ENCODE data around the gene CRYBG1. TPM values are rescaled to one million over a fixed set of nuclear protein-coding genes. Genes with fewer than 3 reads are reported as not detected.

Gene CRYBG1
- total RNA-seq, 1 experiment from 2014 or later = 5.7 TPM

DNA sequence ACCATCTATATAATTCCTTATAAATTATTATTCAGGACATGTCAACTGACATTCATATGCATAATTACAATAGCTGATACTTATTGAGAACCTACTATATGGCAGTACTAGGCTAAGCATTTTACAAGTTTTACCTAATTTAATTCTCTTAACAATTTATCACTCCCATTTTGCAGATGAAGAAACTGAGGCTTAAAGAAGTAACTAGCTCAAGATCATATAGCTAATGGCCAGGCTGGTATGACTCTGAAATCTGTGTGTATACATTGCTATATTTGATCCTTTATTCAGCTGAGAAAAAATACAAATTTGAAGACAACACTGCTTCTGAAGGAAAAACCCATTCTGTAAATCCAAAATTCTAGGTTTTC is 85.0 kb downstream of the CRYBG1 start:
- H3K4me2 ChIP-seq (ENCODE audit: insufficient read depth, insufficient read length, low read length) = no peak overlapping the region
- H3K56ac ChIP-seq (ENCODE audit: insufficient read length, low read depth, low read length) = no peak overlapping the region
- no peak overlapping the region for H3K27ac ChIP-seq (ENCODE audit: insufficient read length, low read depth, low read length)
- no peak overlapping the region for H3K23ac ChIP-seq (ENCODE audit: insufficient read length, low read depth, low read length)
- H2BK20ac ChIP-seq (ENCODE audit: low read depth, low read length, poor library complexity, severe bottlenecking) = no peak overlapping the region
- no peaks in the 10 kb centered on the region for H3K27me3 ChIP-seq (ENCODE audit: insufficient read depth, low read length)
- no peaks in the 10 kb centered on the region for H4K20me1 ChIP-seq (ENCODE audit: control insufficient read depth, insufficient read depth, insufficient read length)
- no peaks in the 10 kb centered on the region for H3K9me3 Mint-ChIP-seq
- H3K79me2 ChIP-seq (ENCODE audit: insufficient read depth, low read length) = no peaks in the 10 kb centered on the region
- H3K9ac ChIP-seq (ENCODE audit: extremely low read depth, insufficient read length, low read length) = no peak overlapping the region
- no peaks in the 10 kb centered on the region for H3K36me3 Mint-ChIP-seq (ENCODE audit: insufficient read depth in 1 of 3, low read depth in 3 of 3)
- H3K4me1 ChIP-seq (ENCODE audit: insufficient read depth, low read length) = no peaks in the 10 kb centered on the region
- H2AFZ ChIP-seq (ENCODE audit: low read length) = no peak overlapping the region
- no peak overlapping the region for H3K14ac ChIP-seq (ENCODE audit: insufficient read depth, low read length)
- H3K23me2 ChIP-seq (ENCODE audit: insufficient read length, low read depth, low read length, poor library complexity, severe bottlenecking) = no peaks in the 10 kb centered on the region
- H4K91ac ChIP-seq (ENCODE audit: insufficient read length, low read depth, low read length) = no peak overlapping the region
- no peak overlapping the region for H2BK12ac ChIP-seq (ENCODE audit: insufficient read length, low read depth, low read length)
- TF ChIP-seq, protein P1, sequence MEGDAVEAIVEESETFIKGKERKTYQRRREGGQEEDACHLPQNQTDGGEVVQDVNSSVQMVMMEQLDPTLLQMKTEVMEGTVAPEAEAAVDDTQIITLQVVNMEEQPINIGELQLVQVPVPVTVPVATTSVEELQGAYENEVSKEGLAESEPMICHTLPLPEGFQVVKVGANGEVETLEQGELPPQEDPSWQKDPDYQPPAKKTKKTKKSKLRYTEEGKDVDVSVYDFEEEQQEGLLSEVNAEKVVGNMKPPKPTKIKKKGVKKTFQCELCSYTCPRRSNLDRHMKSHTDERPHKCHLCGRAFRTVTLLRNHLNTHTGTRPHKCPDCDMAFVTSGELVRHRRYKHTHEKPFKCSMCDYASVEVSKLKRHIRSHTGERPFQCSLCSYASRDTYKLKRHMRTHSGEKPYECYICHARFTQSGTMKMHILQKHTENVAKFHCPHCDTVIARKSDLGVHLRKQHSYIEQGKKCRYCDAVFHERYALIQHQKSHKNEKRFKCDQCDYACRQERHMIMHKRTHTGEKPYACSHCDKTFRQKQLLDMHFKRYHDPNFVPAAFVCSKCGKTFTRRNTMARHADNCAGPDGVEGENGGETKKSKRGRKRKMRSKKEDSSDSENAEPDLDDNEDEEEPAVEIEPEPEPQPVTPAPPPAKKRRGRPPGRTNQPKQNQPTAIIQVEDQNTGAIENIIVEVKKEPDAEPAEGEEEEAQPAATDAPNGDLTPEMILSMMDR (conservative IDR thresholded peaks at IDR 0.05) = no peak
- no peak overlapping the region for H3K27ac Mint-ChIP-seq
- peaks cover 14% of the 10 kb centered on the region in 2 experiments for H3K4me1 Mint-ChIP-seq
- no peak for DNase-seq
- H3K4me3 Mint-ChIP-seq = no peak overlapping the region
- no peak overlapping the region for H2BK120ac ChIP-seq (ENCODE audit: low read depth, low read length, poor library complexity, severe bottlenecking)
- H3K27me3 Mint-ChIP-seq (ENCODE audit: low read depth) = no peaks in the 10 kb centered on the region
- no peaks in the 10 kb centered on the region for H3K79me1 ChIP-seq (ENCODE audit: insufficient read depth, low read depth, low read length, poor library complexity, severe bottlenecking)
- H2BK15ac ChIP-seq (ENCODE audit: low read depth, low read length) = no peak overlapping the region
- H3T11ph ChIP-seq (ENCODE audit: low read length) = no peak overlapping the region
- no peak overlapping the region for H3K4ac ChIP-seq (ENCODE audit: low read depth, low read length)
- H4K5ac ChIP-seq (ENCODE audit: insufficient read length, low read depth, low read length) = no peak overlapping the region
- H2AK5ac ChIP-seq (ENCODE audit: insufficient read length, low read length) = no peak overlapping the region
- H4K8ac ChIP-seq (replicated peaks; ENCODE audit: insufficient read length, low read depth, low read length) = no peak overlapping the region
- H3K9me3 ChIP-seq (ENCODE audit: control insufficient read depth, low read depth, low read length) = no peaks in the 10 kb centered on the region
- H3K18ac ChIP-seq (ENCODE audit: insufficient read length, low read depth, low read length) = no peak overlapping the region
- H2BK5ac ChIP-seq (ENCODE audit: insufficient read length, low read length) = no peak overlapping the region
